CD4-positive, alpha-beta memory T cell (primary cell): ENCODE measurements around the gene GH1. TPM values are rescaled to one million over a fixed set of nuclear protein-coding genes. Genes with fewer than 3 reads are reported as not detected.
"Not testable (repeated sequence)": the region's sequence is repeated elsewhere in the genome, so short reads cannot be mapped to it uniquely, and the experiment has no call there.

Experiments used
- CTCF ChIA-PET: fragments of 350-600 bp; sonication (Branson Sonifier 250); formaldehyde crosslinking; loops from one replicate; lab custom pipeline; 2021; ENCODE audit warnings: inconsistent platforms; ENCODE audit not compliant: partially characterized antibody; lab: Charles Lee
- POLR2A ChIA-PET: fragments of 350-600 bp; sonication (Branson Sonifier 250); formaldehyde crosslinking; loops from one replicate; lab custom pipeline; 2021; ENCODE audit not compliant: partially characterized antibody; lab: Charles Lee
- DNase-seq, 5 donors: peaks; one replicate each; pipeline versions ENCODE4 v3.0.0 to v3.0.0-alpha.2; 2020 to 2022; ENCODE audit warnings: mixed read lengths in 1 of 5
- H3K27ac ChIP-seq: one replicate; pipeline ENCODE4 v1.7.0; 2013; ENCODE audit warnings: low read depth, low read length
- H3K27me3 ChIP-seq: 2 replicates; pipeline ENCODE4 v1.7.0; 2013; ENCODE audit warnings: mild to moderate bottlenecking, low read length, moderate library complexity; ENCODE audit not compliant: insufficient read depth
- H3K36me3 ChIP-seq: 2 replicates; pipeline ENCODE4 v1.7.0; 2013; ENCODE audit warnings: mild to moderate bottlenecking, low read length, moderate library complexity; ENCODE audit not compliant: insufficient read depth
- H3K4me1 ChIP-seq: 2 replicates; pipeline ENCODE4 v1.7.0; 2013; ENCODE audit warnings: mild to moderate bottlenecking, low read length, moderate library complexity; ENCODE audit not compliant: insufficient read depth
- H3K4me3 ChIP-seq, 2 donors: one replicate each; pipeline ENCODE4 v1.7.0; 2013; ENCODE audit warnings: low read length in 2 of 2, mild to moderate bottlenecking in 1 of 2
- H3K9me3 ChIP-seq, 2 donors: one replicate each; pipeline ENCODE4 v1.7.0; 2013; ENCODE audit warnings: low read length in 2 of 2, control low read depth in 1 of 2; ENCODE audit not compliant: control insufficient read depth in 1 of 2
- H3K27ac Mint-ChIP-seq, 7 donors: one replicate each; pipeline ENCODE4 v1.8.0; 2020 to 2021; ENCODE audit warnings: mixed read lengths in 7 of 7, mild to moderate bottlenecking in 6 of 7, inconsistent platforms in 3 of 7, moderate library complexity in 3 of 7
- H3K27me3 Mint-ChIP-seq, 2 donors: one replicate each; pipeline ENCODE4 v1.8.0; 2020 to 2021; ENCODE audit warnings: mixed read lengths in 2 of 2
- H3K36me3 Mint-ChIP-seq, 2 donors: one replicate each; pipeline ENCODE4 v1.8.0; 2020 to 2021; ENCODE audit warnings: mixed read lengths in 2 of 2, inconsistent platforms in 1 of 2, mild to moderate bottlenecking in 1 of 2
- H3K4me1 Mint-ChIP-seq, 4 donors: one replicate each; pipeline ENCODE4 v1.8.0; 2020 to 2021; ENCODE audit warnings: mixed read lengths in 4 of 4, mild to moderate bottlenecking in 1 of 4
- H3K4me3 Mint-ChIP-seq, 8 donors: one replicate each; pipeline ENCODE4 v1.8.0; 2020 to 2021; ENCODE audit warnings: mixed read lengths in 8 of 8, mild to moderate bottlenecking in 7 of 8, moderate library complexity in 6 of 8, inconsistent platforms in 3 of 8
- H3K9me3 Mint-ChIP-seq, 8 donors: one replicate each; pipeline ENCODE4 v1.8.0; 2020 to 2021; ENCODE audit warnings: mixed read lengths in 8 of 8, mild to moderate bottlenecking in 5 of 8, inconsistent platforms in 3 of 8, moderate library complexity in 1 of 8
- intact Hi-C: fragments of 100-400 bp; cut with micrococcal nuclease; formaldehyde crosslinking; loops from one replicate; pipeline ENCODE4 v1.15.1; 2023
- polyA plus RNA-seq, 2 donors: library from polyadenylated mRNA; unstranded; fragments of 300-500 nt; fragmentation: Illumina TruSeq; gene quantifications; one replicate each; pipeline ENCODE4 v1.2.3, GENCODE V29; 2021
- total RNA-seq, 2 experiments: library from RNA; stranded (reverse); gene quantifications; one replicate each; pipeline ENCODE4 v1.2.3, GENCODE V29; 2021

The GH1 gene
- total and polyA plus RNA-seq, 4 experiments from 2014 or later = not detected

DNA sequence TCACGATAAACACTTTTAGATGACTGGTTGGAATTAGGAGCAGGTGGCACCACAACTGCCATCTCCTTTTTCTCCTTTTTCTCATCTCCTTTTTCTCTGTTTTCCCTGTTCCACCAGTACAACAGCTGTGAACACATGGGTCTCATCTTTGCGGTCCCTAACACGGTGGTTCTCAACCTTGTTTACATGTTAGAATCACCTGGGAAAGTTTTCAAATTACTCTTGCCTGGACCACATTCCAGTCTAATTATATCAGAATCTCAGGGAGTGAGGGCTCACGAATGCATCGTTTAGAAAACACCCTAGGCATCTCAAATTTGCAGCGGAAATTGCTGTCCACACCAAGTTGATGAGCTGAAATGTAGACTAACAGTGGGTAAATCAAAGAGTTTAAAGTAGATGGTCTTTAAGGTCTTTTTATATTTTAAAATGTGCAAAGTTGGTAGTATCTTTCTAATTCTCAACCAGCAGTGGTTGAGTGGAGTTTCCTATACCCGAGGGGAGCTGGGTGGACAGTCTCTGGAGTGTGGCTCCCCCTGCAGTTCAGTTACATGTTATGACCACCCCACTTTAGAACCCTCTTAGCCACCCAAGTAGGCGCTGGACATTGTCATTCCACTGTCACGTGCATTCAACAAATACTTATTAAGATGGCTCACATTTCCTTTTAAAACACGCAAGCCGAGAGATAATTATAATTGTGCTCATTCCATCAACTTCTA, 26.2 kb downstream of the GH1 start:
- H3K27me3 ChIP-seq, H3K9me3 Mint-ChIP-seq, H3K4me3 Mint-ChIP-seq, CTCF ChIA-PET, H3K27me3 Mint-ChIP-seq, H3K36me3 Mint-ChIP-seq, H3K27ac Mint-ChIP-seq, H3K27ac ChIP-seq, H3K4me1 Mint-ChIP-seq, H3K4me1 ChIP-seq, DNase-seq, H3K9me3 ChIP-seq, intact Hi-C loops, H3K4me3 ChIP-seq, H3K36me3 ChIP-seq, POLR2A ChIA-PET: not testable (repeated sequence)

DNA sequence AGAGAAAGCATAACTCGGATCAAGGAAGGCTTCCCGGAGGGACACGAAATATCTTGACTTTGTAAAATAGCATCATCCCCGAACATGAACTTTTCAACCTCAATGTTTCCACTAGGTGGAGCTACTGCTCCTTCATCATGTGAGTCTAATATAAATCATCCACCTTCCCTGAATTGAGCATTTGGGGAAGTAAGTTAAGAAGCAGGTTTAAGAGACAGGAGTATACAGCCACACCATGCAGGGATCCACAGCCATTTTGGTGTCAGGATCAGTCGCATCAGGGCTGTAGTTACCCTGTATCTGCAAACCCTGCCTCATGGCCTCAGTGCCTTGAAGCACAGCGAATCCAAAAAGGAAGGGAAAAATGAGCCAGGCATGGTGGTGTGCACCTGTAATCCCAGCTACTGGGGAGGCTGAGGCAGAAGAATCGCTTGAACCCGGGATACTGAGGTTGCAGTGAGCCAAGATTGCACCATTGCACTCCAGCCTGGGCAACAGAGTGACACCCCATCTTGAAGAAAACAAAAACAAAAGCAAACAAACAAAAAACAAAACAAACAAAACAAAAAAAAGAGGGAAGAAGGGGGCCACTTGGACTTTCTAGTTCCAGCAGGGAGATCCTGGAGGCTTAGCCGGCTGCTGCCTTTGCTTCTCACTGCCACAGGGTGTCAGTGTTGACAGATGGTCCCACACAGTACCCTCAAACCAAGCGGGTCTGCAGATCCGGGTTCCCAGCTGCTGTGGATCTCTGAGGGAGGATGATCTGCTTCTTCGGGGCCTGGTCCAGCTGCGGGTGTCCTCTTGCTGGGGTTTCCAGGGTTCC, 29.4 kb downstream of the GH1 start:
- H3K27ac Mint-ChIP-seq, H3K27me3 Mint-ChIP-seq, H3K4me3 ChIP-seq, H3K36me3 Mint-ChIP-seq, H3K4me1 ChIP-seq, H3K36me3 ChIP-seq, POLR2A ChIA-PET, H3K9me3 Mint-ChIP-seq, H3K9me3 ChIP-seq, H3K27ac ChIP-seq, intact Hi-C loops, H3K27me3 ChIP-seq, H3K4me1 Mint-ChIP-seq: not testable (repeated sequence)
- peak overlapping the region in 2 of 8 donors; percentile 17 to 53 for H3K4me3 Mint-ChIP-seq
- DNase-seq = peak in 4 of 5 donors; percentile 26 to 44 (median 36)
- CTCF ChIA-PET = interaction anchor here (0.7 to 3.4 kb wide), 17 partner anchors 8 to 382 kb away, joined by 3 to 23 read pairs (median 3); partner anchors contain the start of genes CD79B, GH1, GH2 and ICAM2

DNA sequence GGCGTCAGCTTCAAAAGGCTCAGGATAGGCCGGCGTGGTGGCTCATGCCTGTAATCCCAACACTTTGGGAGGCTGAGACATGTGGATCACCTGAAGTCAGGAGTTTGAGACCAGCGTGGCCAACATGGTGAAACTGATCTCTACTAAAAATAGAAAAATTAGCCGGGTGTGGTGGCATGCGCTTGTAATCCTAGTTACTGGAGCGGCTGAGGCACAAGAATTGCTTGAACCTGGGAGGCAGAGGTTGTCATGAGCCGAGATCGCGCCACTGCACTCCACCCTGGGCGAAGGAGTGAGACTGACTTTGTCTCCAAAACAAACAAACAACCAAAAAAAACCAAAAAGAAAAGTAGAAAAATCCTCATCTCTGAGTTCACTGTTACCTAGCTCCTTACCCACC, 33.5 kb downstream of the GH1 start:
- intact Hi-C loops, H3K9me3 Mint-ChIP-seq, H3K36me3 Mint-ChIP-seq, H3K4me3 ChIP-seq, H3K27ac Mint-ChIP-seq, H3K27me3 ChIP-seq, H3K9me3 ChIP-seq, H3K27ac ChIP-seq, DNase-seq, H3K36me3 ChIP-seq, H3K4me3 Mint-ChIP-seq, H3K4me1 ChIP-seq, POLR2A ChIA-PET, H3K27me3 Mint-ChIP-seq: not testable (repeated sequence)
- peaks cover 5 to 10% (median 8%) of the 10 kb centered on the region in 4 donors for H3K4me1 Mint-ChIP-seq
- CTCF ChIA-PET = interaction anchor here (1.7 kb wide), 1 partner anchor 264 kb away, joined by 4 read pairs; no protein-coding TSS in a partner anchor

DNA sequence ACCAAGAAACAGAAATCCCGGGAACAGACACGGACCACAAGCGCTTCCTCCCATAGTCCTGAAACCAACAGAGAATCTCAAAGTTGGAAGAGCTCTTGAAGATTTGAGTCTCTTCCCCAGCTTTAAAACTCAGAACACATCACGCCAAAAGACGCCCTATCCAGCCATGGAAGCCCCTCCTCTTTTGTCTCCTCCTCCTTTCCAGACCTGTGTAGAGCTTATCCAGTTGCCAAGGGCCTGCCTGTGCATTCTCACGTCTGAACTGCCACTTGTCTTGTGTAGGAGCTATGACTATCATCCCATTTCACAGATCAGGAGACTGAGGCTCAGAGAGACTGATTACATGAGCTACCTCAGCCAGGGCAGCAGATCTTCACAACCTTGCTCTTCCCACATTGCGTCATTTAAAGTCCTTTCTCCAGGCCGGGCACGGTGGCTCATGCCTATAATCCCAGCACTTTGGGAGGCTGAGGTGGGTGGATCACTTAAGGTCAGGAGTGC, 36.0 kb downstream of the GH1 start:
- H3K9me3 ChIP-seq, H3K27me3 Mint-ChIP-seq, DNase-seq, H3K4me3 ChIP-seq, H3K36me3 Mint-ChIP-seq, intact Hi-C loops, POLR2A ChIA-PET, H3K27ac Mint-ChIP-seq, H3K4me1 Mint-ChIP-seq, H3K4me1 ChIP-seq, H3K4me3 Mint-ChIP-seq, H3K9me3 Mint-ChIP-seq, H3K36me3 ChIP-seq, H3K27me3 ChIP-seq, H3K27ac ChIP-seq: not testable (repeated sequence)
- CTCF ChIA-PET = interaction anchor here (0.6 to 1.8 kb wide), 10 partner anchors 13 to 513 kb away, joined by 3 to 7 read pairs (median 4); no protein-coding TSS in a partner anchor

DNA sequence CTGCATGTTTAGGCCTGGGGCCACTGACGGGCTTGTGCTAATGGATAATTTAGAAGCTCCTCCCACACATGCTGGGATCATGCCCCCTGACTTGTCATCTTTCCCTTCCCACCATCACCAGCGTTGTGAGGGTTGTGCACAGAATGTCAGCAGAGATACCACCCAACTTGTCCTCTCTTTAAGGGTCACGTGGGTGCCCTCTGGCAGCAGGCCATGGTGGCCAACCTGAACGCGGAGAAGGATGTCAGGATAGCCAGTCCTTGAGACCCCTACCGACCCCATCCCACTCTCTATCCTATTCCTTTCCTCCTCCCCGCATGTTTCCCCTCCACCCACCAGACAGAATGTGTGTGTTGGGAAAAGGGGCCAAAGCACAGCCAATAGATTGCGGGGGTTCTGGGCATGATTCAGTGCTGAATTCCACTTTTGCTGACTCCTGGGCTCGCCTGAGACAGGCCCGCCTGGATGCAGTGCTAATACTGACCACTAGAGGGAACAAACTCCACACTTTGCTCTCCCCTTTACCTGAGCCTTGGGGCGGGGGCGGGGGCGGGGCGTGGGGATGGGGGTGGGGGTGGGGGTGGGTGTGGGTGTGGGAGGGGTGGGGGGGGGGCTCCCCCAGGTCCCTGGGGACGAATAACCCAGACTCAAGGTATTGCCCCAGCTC, 36.6 kb downstream of the GH1 start, which contains the start of gene GH2:
Gene GH2, minus strand, starts transcription at position 10 of the 667 bp plus-strand sequence. CDS start 143 bp downstream, outside the sequence.
- Histone ChIP-seq H3K27ac (no peak within 1 kb of the TSS), H3K4me3 (no peak within 1 kb of the TSS), H3K9me3 (no peaks in the 10 kb centered on the region), H3K4me1 (no peaks in the 10 kb centered on the region), H3K36me3 (no peaks in the 10 kb centered on the region), H3K27me3 (no peaks in the 10 kb centered on the region)
- Mint-ChIP-seq H3K9me3 (no peaks in the 10 kb centered on the region), H3K4me1 (peaks cover 0 to 3% (median 0%) of the 10 kb centered on the region in 4 donors), H3K4me3 (peak within 1 kb of the TSS in 1 of 8 donors; percentile 0), H3K27me3 (peaks cover 0 to 3% of the 10 kb centered on the region in 2 donors), H3K36me3 (no peaks in the 10 kb centered on the region), H3K27ac (peak within 1 kb of the TSS in 2 of 7 donors; percentile 48 to 53)
- POLR2A ChIA-PET = no interaction called here
- intact Hi-C loops = no loop called here
- peak; percentile 51 to 64 (median 56) for DNase-seq
- CTCF ChIA-PET = interaction anchor here (0.6 to 1.8 kb wide), 10 partner anchors 8 to 513 kb away, joined by 3 to 7 read pairs (median 4); no protein-coding TSS in a partner anchor

DNA sequence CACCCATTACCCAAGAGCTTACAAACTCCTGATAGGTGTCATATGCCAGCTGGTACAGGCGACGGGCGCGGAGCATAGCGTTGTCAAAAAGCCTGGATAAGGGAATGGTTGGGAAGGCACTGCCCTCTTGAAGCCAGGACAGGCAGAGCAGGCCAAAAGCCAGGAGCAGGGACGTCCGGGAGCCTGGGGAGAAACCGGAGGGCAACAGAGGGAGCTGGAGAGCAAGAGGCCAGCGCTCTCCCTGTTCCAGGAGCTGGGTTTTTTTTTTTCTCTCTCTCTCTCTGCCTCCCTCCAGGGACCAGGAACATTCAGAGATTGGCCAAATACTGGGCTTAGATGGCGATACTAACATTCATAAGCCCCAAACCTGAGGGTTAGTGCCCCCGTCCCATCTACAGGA, 37.3 kb downstream of the GH1 start:
- intact Hi-C loops, DNase-seq, H3K4me1 ChIP-seq, H3K9me3 Mint-ChIP-seq, POLR2A ChIA-PET, H3K27ac ChIP-seq, H3K36me3 Mint-ChIP-seq, H3K4me3 Mint-ChIP-seq, H3K4me3 ChIP-seq, H3K27me3 ChIP-seq, H3K36me3 ChIP-seq, H3K27me3 Mint-ChIP-seq, H3K9me3 ChIP-seq, H3K4me1 Mint-ChIP-seq: not testable (repeated sequence)
- H3K27ac Mint-ChIP-seq = peak overlapping the region in 1 of 7 donors; percentile 53
- CTCF ChIA-PET = interaction anchor here (0.8 to 1.7 kb wide), 5 partner anchors 9 to 148 kb away, joined by 3 to 4 read pairs (median 4); no protein-coding TSS in a partner anchor
